K562 (cell line): ENCODE results near the gene COQ2. TPM values are rescaled to one million over a fixed set of nuclear protein-coding genes. Genes with fewer than 3 reads are reported as not detected.

ENCODE experiments used
- ATF3 ChIP-seq, 2 experiments: fragments of 450-650 bp in 1 of 2; sonication (generic) in 1 of 2; formaldehyde crosslinking in 1 of 2; IDR thresholded peaks in 1 of 2; conservative IDR thresholded peaks in 1 of 2; 2 replicates each; pipeline versions ENCODE4 v1.6.1 to v1.8.1; 2016 to 2023; ENCODE audit warnings: mild to moderate bottlenecking in 2 of 2, moderate library complexity in 2 of 2, inconsistent platforms in 1 of 2, missing genetic modification reagents in 1 of 2
- ATF7 ChIP-seq: fragments of 450-650 bp; IDR thresholded peaks from 2 replicates; pipeline ENCODE4 v1.7.1; 2014; ENCODE audit warnings: mild to moderate bottlenecking, moderate library complexity
- BACH1 ChIP-seq: fragments of 200-800 bp; sonication (Bioruptor generic); IDR thresholded peaks from 2 replicates; pipeline ENCODE4 v1.6.1; 2016; ENCODE audit warnings: missing genetic modification characterization, missing compliant biosample characterization
- C11orf30 ChIP-seq: fragments of 450-650 bp; IDR thresholded peaks from 2 replicates; pipeline ENCODE4 v1.6.1; 2016; ENCODE audit warnings: low read depth, mild to moderate bottlenecking
- ESRRA ChIP-seq: fragments of 450-650 bp; IDR thresholded peaks from 2 replicates; pipeline ENCODE4 v1.6.1; 2014; ENCODE audit warnings: low read depth, mild to moderate bottlenecking, moderate library complexity, borderline replicate concordance
- JUN ChIP-seq, 2 experiments: sonication (generic) in 1 of 2; formaldehyde crosslinking in 1 of 2; IDR thresholded peaks; 2 replicates each; pipeline versions ENCODE4 v1.6.1 to v1.8.0; 2012 to 2022; ENCODE audit warnings: borderline replicate concordance in 2 of 2, mild to moderate bottlenecking in 2 of 2, improper control_type of control experiment in 1 of 2, low read depth in 1 of 2, low read length in 1 of 2, missing genetic modification reagents in 1 of 2
- LEF1 ChIP-seq: fragments of 450-650 bp; IDR thresholded peaks from 2 replicates; pipeline ENCODE4 v1.6.1; 2016; ENCODE audit warnings: mild to moderate bottlenecking
- NFATC3 ChIP-seq: fragments of 450-650 bp; IDR thresholded peaks from 2 replicates; pipeline ENCODE4 v1.6.1; 2017; ENCODE audit warnings: mild to moderate bottlenecking
- NR2C2 ChIP-seq, 2 experiments: fragments of 200-800 bp in 1 of 2; sonication (Bioruptor generic) in 1 of 2; sonication (generic) in 1 of 2; formaldehyde crosslinking in 1 of 2; IDR thresholded peaks; 2 replicates each; pipeline versions ENCODE4 v1.6.1 to v1.8.0; 2016 to 2022; ENCODE audit warnings: mild to moderate bottlenecking in 1 of 2, missing compliant biosample characterization in 1 of 2, missing genetic modification characterization in 1 of 2, missing genetic modification reagents in 1 of 2
- PKNOX1 ChIP-seq: fragments of 450-650 bp; IDR thresholded peaks from 2 replicates; pipeline ENCODE4 v1.6.1; 2016
- SMARCA4 ChIP-seq: fragments of 450-650 bp; IDR thresholded peaks from 2 replicates; pipeline ENCODE4 v1.6.1; 2016
- SRSF1 ChIP-seq: fragments of 200-400 bp; formaldehyde crosslinking; IDR thresholded peaks from 2 replicates; pipeline ENCODE4 v1.6.1; 2017; ENCODE audit warnings: mild to moderate bottlenecking, low read depth, low read length, moderate library complexity
- STAT5A ChIP-seq: IDR thresholded peaks from 2 replicates; pipeline ENCODE4 v1.6.1; 2012; ENCODE audit warnings: low read length, inconsistent platforms, borderline replicate concordance
- STAT5B ChIP-seq: fragments of 250-450 bp; sonication (Bioruptor Pico); IDR thresholded peaks from 2 replicates; pipeline ENCODE4 v1.8.0; 2021; ENCODE audit warnings: mild to moderate bottlenecking, inconsistent platforms
- TEAD4 ChIP-seq, 2 experiments: sonication (generic) in 1 of 2; formaldehyde crosslinking in 1 of 2; IDR thresholded peaks; 2 replicates each; pipeline versions ENCODE4 v1.6.1 to v1.8.0; 2012 to 2022; ENCODE audit warnings: borderline replicate concordance in 1 of 2, inconsistent platforms in 1 of 2, low read length in 1 of 2, mild to moderate bottlenecking in 1 of 2, missing genetic modification reagents in 1 of 2
- ZEB2 ChIP-seq: fragments of 450-650 bp; IDR thresholded peaks from 2 replicates; pipeline ENCODE4 v1.6.1; 2016
- ZNF584 ChIP-seq: fragments of 200-800 bp; sonication (Bioruptor generic); IDR thresholded peaks from 2 replicates; pipeline ENCODE4 v1.6.1; 2016; ENCODE audit warnings: low read depth, mild to moderate bottlenecking, missing genetic modification characterization, missing compliant biosample characterization
- ZNF592 ChIP-seq: fragments of 450-650 bp; IDR thresholded peaks from 2 replicates; pipeline ENCODE4 v1.6.1; 2017; ENCODE audit warnings: antibody characterized with exemption, mild to moderate bottlenecking
- ZNF655 ChIP-seq: fragments of 250-450 bp; sonication (Bioruptor Pico); IDR thresholded peaks from 2 replicates; pipeline ENCODE4 v1.5.0; 2021
- ZNF76 ChIP-seq: fragments of 250-450 bp; sonication (Bioruptor Pico); IDR thresholded peaks from 2 replicates; pipeline ENCODE4 v1.4.0; 2020; ENCODE audit warnings: mild to moderate bottlenecking, moderate library complexity, borderline replicate concordance
- polyA plus RNA-seq, 8 experiments: library from polyadenylated mRNA; depleted of rRNA in 4 of 8; stranded (reverse) in 5 of 8; unstranded in 3 of 8; fragments of >200 nt; fragmentation: Nextera tagmentation in 2 of 8; fragmentation: Illumina TruSeq in 1 of 8; extraction: Ambion mirVana in 2 of 8; extraction: Trizol in 1 of 8; gene quantifications; 2 replicates each; pipeline versions ENCODE4 v1.2.1 to v1.2.3, GENCODE V29; 2011 to 2014; ENCODE audit warnings: inconsistent platforms in 1 of 8, missing spikeins in 1 of 8
- total RNA-seq, 7 experiments: library from RNA; depleted of rRNA in 6 of 7; stranded (reverse); fragments of >200 nt in 6 of 7; fragmentation: Illumina TruSeq in 2 of 7; extraction: Trizol in 2 of 7; gene quantifications; 2 replicates each; pipeline versions ENCODE4 v1.2.1 to v1.2.3, GENCODE V29; 2011 to 2021; ENCODE audit warnings: low replicate concordance in 1 of 7

Gene COQ2
- total and polyA plus RNA-seq, 9 of the 15 experiments (the other 6 are each of a cell fraction or from before 2014, with no cell fraction given) = 1.9 to 13.5 (median 11.8) TPM

- TF ChIP-seq ATF3 (IDR thresholded peaks at IDR 0.05) = peak; percentile 69; the same call in 1 of the 2 replicates
- TF ChIP-seq ATF3 (CRISPR knock-in tag; conservative IDR thresholded peaks at IDR 0.05) = no peak
- TF ChIP-seq TEAD4 (IDR thresholded peaks at IDR 0.05; ENCODE audit: low read length) = peak; percentile 62; the same call in 1 of the 2 replicates
- no peak for TF ChIP-seq TEAD4 (CRISPR knock-in tag; IDR thresholded peaks at IDR 0.05; ENCODE audit: borderline replicate concordance)
- TF ChIP-seq SMARCA4 = peak; percentile 18; the same call in 1 of the 2 replicates
- TF ChIP-seq ZNF592 = peak; percentile 22; the same call in 1 of the 2 replicates
- peak; percentile 87 for TF ChIP-seq PKNOX1
- peak; percentile 49; the same call in 1 of the 2 replicates for TF ChIP-seq JUN (IDR thresholded peaks at IDR 0.05; ENCODE audit: borderline replicate concordance, low read depth, low read length)
- TF ChIP-seq JUN (CRISPR knock-in tag; IDR thresholded peaks at IDR 0.05; ENCODE audit: borderline replicate concordance) = no peak
- TF ChIP-seq STAT5B (CRISPR knock-in tag) = no peak
- no peak for TF ChIP-seq ZEB2
- TF ChIP-seq NR2C2 (CRISPR knock-in tag; IDR thresholded peaks at IDR 0.05) = no peak
- TF ChIP-seq NR2C2 (tag; IDR thresholded peaks at IDR 0.05) = peak; percentile 91
- TF ChIP-seq ATF7 = peak; percentile 49; the same call in 1 of the 2 replicates
- no peak for TF ChIP-seq ZNF655 (CRISPR knock-in tag)
- TF ChIP-seq NFATC3 = no peak
- no peak for TF ChIP-seq ZNF76 (CRISPR knock-in tag)
- TF ChIP-seq STAT5A = no peak
- no peak for TF ChIP-seq SRSF1
- peak; percentile 41; the same call in 1 of the 2 replicates for TF ChIP-seq C11orf30
- peak; percentile 32; the same call in 1 of the 2 replicates for TF ChIP-seq BACH1 (tag)
- TF ChIP-seq ZNF584 (CRISPR knock-in tag) = peak; percentile 21; the same call in 1 of the 2 replicates
- TF ChIP-seq ESRRA = no peak
- TF ChIP-seq LEF1 = peak; percentile 31; the same call in 1 of the 2 replicates
These were observed 29.0 kb downstream of the COQ2 start (continued) for GRCh38 chr4:83255584-83255983.
